Measurements from ENCODE around the gene CNPY2.

GRCh38 chr12:56300644-56301464 lies 14.9 kb downstream of the CNPY2 start:
- TF ChIP-seq CTCF (IDR thresholded peaks at IDR 0.05), result peak in 1 of 3 donors; percentile 15
- no peak for TF ChIP-seq POLR2A (IDR thresholded peaks at IDR 0.05)
- peak; percentile 23 to 82 (median 27) for TF ChIP-seq POLR2AphosphoS5 (IDR thresholded peaks at IDR 0.05)

All from breast epithelium (tissue), 3 donors.